Loucy (cell line): Measurements from ENCODE around the gene TUBGCP4.

Experiments
- H2AFZ ChIP-seq: fragments of 200-600 bp; sonication (generic); 2 replicates; pipeline ENCODE4 v1.6.0; 2016; ENCODE audit warnings: antibody characterized with exemption, mild to moderate bottlenecking, low read length, moderate library complexity
- H3F3A ChIP-seq: fragments of 200-600 bp; 2 replicates; pipeline ENCODE4 v1.6.0; 2016; ENCODE audit warnings: antibody characterized with exemption, low read depth, mild to moderate bottlenecking
- H3K27me3 ChIP-seq: fragments of 200-600 bp; sonication (generic); 2 replicates; pipeline ENCODE4 v1.6.1; 2014; ENCODE audit warnings: low read length, mild to moderate bottlenecking; ENCODE audit not compliant: insufficient read depth, poor library complexity, severe bottlenecking
- H3K36me3 ChIP-seq: fragments of 200-600 bp; sonication (generic); 2 replicates; pipeline ENCODE4 v1.6.1; 2016; ENCODE audit warnings: low read length; ENCODE audit not compliant: insufficient read depth
- H3K4me1 ChIP-seq: fragments of 200-600 bp; sonication (generic); 2 replicates; pipeline ENCODE4 v1.5.1; 2014; ENCODE audit warnings: low read length, mild to moderate bottlenecking; ENCODE audit not compliant: insufficient read depth, poor library complexity, severe bottlenecking
- H3K4me2 ChIP-seq: fragments of 200-600 bp; sonication (generic); 2 replicates; pipeline ENCODE4 v1.6.0; 2014; ENCODE audit warnings: antibody characterized with exemption, low read length, low read depth, mild to moderate bottlenecking; ENCODE audit not compliant: poor library complexity, severe bottlenecking
- H3K4me3 ChIP-seq: fragments of 200-600 bp; sonication (generic); 2 replicates; pipeline ENCODE4 v1.5.1; 2014; ENCODE audit warnings: low read length, mild to moderate bottlenecking, mixed read lengths; ENCODE audit not compliant: poor library complexity, severe bottlenecking
- H3K79me2 ChIP-seq: fragments of 200-600 bp; sonication (generic); 2 replicates; pipeline ENCODE4 v1.6.1; 2014; ENCODE audit warnings: low read length; ENCODE audit not compliant: insufficient read depth
- H3K9ac ChIP-seq: fragments of 200-600 bp; sonication (generic); 2 replicates; pipeline ENCODE4 v1.6.0; 2014; ENCODE audit warnings: mild to moderate bottlenecking, low read depth, low read length, moderate library complexity; ENCODE audit not compliant: poor library complexity, severe bottlenecking
- H3K9me2 ChIP-seq: fragments of 200-600 bp; sonication (generic); replicated peaks from 2 replicates; pipeline ENCODE4 v1.6.1; 2016; ENCODE audit warnings: low read depth, low read length, mixed read lengths
- H3K9me3 ChIP-seq: fragments of 200-600 bp; sonication (generic); 2 replicates; pipeline ENCODE4 v1.6.1; 2014; ENCODE audit warnings: mild to moderate bottlenecking, antibody characterized with exemption, low read length, low read depth; ENCODE audit not compliant: insufficient read depth
- H4K20me1 ChIP-seq: fragments of 200-600 bp; sonication (generic); 2 replicates; pipeline ENCODE4 v1.6.0; 2014; ENCODE audit warnings: antibody characterized with exemption, low read length, mild to moderate bottlenecking; ENCODE audit not compliant: insufficient read depth, poor library complexity, severe bottlenecking
- EZH2phosphoT487 ChIP-seq: fragments of 200-600 bp; IDR thresholded peaks from 2 replicates; pipeline ENCODE4 v1.6.1; 2018; ENCODE audit warnings: antibody characterized with exemption, mild to moderate bottlenecking, moderate library complexity, borderline replicate concordance
- TF ChIP-seq, protein P1 (sequence below): fragments of 200-600 bp; sonication (generic); conservative IDR thresholded peaks from 2 replicates; pipeline ENCODE4 v1.5.1; 2014; ENCODE audit warnings: mild to moderate bottlenecking, antibody characterized with exemption, low read length

Gene TUBGCP4

GRCh38 chr15:43329960-43330779 is 40.7 kb upstream of the TUBGCP4 start, which contains the start of gene LCMT2:
Gene LCMT2, minus strand, starts transcription at chr15:43330573. Its CDS starts 84 bp downstream, at chr15:43330489.
- no peak for TF ChIP-seq EZH2phosphoT487
- TF ChIP-seq, protein P1, sequence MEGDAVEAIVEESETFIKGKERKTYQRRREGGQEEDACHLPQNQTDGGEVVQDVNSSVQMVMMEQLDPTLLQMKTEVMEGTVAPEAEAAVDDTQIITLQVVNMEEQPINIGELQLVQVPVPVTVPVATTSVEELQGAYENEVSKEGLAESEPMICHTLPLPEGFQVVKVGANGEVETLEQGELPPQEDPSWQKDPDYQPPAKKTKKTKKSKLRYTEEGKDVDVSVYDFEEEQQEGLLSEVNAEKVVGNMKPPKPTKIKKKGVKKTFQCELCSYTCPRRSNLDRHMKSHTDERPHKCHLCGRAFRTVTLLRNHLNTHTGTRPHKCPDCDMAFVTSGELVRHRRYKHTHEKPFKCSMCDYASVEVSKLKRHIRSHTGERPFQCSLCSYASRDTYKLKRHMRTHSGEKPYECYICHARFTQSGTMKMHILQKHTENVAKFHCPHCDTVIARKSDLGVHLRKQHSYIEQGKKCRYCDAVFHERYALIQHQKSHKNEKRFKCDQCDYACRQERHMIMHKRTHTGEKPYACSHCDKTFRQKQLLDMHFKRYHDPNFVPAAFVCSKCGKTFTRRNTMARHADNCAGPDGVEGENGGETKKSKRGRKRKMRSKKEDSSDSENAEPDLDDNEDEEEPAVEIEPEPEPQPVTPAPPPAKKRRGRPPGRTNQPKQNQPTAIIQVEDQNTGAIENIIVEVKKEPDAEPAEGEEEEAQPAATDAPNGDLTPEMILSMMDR = no peak
- Histone ChIP-seq H3K9me3 (no peaks in the 10 kb centered on the region), H2AFZ (peak within 1 kb of the TSS; percentile 88), H3K9me2 (no peaks in the 10 kb centered on the region), H3K4me2 (peak within 1 kb of the TSS; percentile 100), H4K20me1 (peaks cover 10% of the 10 kb centered on the region), H3F3A (peaks cover 4% of the 10 kb centered on the region; the same call in 1 of the 2 replicates), H3K9ac (peak within 1 kb of the TSS; percentile 98), H3K79me2 (peaks cover 47% of the 10 kb centered on the region), H3K4me3 (peak within 1 kb of the TSS; percentile 89), H3K36me3 (no peaks in the 10 kb centered on the region), H3K27me3 (peaks cover 4% of the 10 kb centered on the region), H3K4me1 (peaks cover 36% of the 10 kb centered on the region)

DNA sequence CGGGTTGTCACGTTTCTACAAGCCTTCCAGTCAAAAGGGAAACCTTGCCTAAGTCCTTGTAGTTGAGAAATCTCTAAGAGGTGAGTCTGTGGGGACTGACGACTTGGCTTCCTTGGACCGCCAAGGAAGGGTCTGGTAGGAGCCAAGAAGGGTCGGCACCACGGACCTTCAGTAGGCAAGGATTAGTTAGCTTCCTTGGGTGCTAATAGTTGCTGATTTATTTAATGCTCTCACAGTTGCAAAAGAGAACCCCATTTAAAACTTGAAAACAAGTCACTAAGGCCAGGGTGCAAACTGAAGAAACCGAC is 40.2 kb upstream of the TUBGCP4 start:
- Histone ChIP-seq H3K9me2 (no peaks in the 10 kb centered on the region), H4K20me1 (peaks cover 10% of the 10 kb centered on the region), H3K4me2 (peak overlapping the region; percentile 76), H3F3A (no peaks in the 10 kb centered on the region), H2AFZ (peak overlapping the region; percentile 88), H3K79me2 (peaks cover 47% of the 10 kb centered on the region), H3K36me3 (no peaks in the 10 kb centered on the region), H3K4me3 (peak overlapping the region; percentile 89), H3K27me3 (peaks cover 4% of the 10 kb centered on the region), H3K4me1 (peaks cover 36% of the 10 kb centered on the region), H3K9me3 (no peaks in the 10 kb centered on the region), H3K9ac (peak overlapping the region; percentile 98)
- TF ChIP-seq EZH2phosphoT487 = no peak
- TF ChIP-seq, protein P1 = no peak

DNA sequence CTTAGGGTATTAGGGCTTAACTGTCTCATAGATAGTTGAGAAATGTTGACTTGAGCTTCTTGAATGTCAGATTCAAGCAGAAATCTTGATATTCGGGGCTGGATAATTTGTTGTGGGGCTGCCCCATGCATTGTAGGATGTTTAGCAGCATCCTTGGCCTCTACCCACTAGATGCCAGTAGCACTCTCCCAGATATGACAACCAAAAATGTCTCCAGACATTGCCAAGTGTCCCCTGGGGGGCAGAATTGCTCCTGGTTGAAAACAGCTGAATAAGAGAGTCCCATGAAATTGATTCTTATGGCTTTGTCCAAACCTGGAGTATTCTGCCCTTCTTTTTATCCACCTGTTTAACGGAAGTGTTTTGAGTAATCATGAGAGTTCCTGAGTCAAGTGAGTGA is 24.6 kb upstream of the TUBGCP4 start:
- H3K9me2 ChIP-seq = no peaks in the 10 kb centered on the region
- H3K9me3 ChIP-seq = no peaks in the 10 kb centered on the region
- no peak overlapping the region for H2AFZ ChIP-seq
- TF ChIP-seq, protein P1 = peak; percentile 52
- TF ChIP-seq EZH2phosphoT487 = no peak
- H3K27me3 ChIP-seq = no peaks in the 10 kb centered on the region
- no peaks in the 10 kb centered on the region for H3F3A ChIP-seq
- H3K4me3 ChIP-seq = no peak overlapping the region
- H3K9ac ChIP-seq = no peak overlapping the region
- no peaks in the 10 kb centered on the region for H3K79me2 ChIP-seq
- H3K36me3 ChIP-seq = peaks cover 15% of the 10 kb centered on the region; the same call in 1 of the 2 replicates
- no peak overlapping the region for H3K4me2 ChIP-seq
- no peaks in the 10 kb centered on the region for H3K4me1 ChIP-seq
- H4K20me1 ChIP-seq = no peaks in the 10 kb centered on the region
